HG02885 (cell line): ENCODE results near the gene PTPN6.

Experiments used
- ATAC-seq: cut with Tn5 transposase; IDR thresholded peaks from one replicate; pipeline ENCODE4 v1.9.1; 2021; ENCODE audit warnings: mild to moderate bottlenecking; ENCODE audit not compliant: unreplicated experiment, poor library complexity

The PTPN6 gene

DNA sequence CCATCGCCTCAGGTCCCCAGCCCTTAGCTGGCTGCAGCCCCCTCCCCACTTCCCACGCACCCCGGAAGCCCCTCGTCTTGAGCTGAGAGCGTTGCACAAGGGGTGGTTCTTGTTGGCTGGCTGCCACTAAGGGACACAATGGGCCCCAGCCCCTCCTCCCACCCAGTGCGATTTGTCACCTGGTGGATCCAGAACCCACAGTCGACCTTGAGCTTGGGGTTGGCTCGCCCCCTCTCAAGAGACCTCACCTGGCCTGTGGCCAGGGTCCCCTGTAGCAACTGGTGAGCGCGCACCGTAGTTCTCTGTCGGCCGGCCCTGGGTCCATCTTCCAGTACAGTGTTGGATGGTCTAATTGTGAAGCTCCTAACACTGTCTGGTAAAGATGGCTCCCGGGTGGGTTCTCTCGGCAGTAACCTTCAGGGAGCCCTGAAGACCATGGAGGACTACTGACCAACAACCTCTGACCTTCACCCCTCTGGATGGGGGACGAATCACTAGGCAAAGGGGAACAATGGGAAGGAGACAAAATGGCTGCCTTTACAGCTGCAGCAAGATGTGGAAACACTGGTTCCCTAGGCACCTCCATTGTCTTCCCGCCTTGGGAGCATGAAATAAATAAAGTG is 12.7 kb downstream of the PTPN6 start:
- no peak for ATAC-seq

DNA sequence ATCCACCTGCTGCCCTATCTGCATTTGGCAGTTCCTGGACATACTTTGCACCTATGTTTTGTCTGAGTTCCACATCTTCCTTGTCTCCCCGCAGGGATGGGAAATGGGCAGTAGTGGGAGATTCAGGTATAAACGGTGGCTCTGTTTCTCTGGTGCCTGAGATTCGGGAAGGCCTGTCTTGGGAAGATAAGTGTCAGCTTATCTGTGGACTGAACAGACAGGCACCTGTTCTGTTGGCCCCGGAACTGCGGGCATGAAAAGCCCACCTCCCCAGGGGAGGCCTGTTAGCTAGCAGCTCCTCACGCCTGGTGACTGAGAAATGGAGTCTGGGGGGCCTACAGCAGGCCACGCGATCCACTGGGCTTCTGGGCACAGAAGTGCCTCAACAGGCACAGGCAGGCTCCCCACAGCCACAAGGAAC is 13.5 kb downstream of the PTPN6 start:
- ATAC-seq: no peak

DNA sequence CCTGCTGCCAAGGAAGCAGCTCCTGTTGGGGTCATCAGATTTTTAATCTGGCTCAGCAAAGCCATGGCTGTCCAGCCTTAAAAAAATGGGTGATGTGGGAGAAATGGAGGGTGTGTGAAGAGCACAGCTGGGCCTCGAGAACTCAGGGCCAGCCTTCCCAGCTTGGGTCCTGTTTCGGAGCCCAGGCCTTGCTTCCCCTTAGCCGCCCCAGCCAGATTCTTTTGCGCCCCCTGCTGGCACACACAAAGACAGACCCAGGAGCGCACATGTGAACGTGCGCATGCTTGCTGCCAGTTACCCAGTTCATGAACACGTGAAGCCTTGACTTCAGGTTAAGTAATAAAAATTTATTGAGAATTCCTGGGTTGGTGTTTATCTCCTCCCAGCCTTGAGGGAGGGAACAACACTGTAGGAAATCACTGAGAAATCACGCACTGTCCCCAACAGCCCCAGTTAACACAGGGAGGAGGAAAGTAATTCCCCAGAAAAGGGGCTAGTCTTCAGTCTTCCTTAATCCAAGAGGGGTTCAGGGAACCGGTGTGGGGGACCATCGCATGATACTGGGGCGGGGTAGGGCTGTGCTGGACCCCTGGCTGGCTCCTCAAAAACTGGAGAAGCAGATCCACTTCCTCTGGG is 14.0 kb downstream of the PTPN6 start:
- ATAC-seq: no peak

DNA sequence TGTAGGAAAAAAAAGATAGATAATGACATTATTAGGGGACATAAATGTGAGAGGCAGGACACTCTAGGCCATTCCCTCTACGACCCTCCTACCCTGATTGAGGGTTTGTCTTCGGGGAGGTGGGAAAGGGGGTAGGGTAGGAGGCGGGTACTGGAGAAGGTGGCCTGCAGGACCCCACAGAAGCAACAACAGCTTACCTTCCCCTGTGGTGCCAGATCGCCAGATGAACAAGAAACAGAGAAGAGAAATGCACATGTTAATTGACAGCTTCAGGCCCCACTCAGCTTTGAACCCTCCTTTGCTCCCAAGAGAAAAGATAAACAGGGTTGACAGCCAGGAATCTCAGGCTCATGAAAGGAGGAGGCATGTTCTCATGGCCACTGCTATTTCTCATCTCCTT is 14.6 kb downstream of the PTPN6 start:
- no peak for ATAC-seq

DNA sequence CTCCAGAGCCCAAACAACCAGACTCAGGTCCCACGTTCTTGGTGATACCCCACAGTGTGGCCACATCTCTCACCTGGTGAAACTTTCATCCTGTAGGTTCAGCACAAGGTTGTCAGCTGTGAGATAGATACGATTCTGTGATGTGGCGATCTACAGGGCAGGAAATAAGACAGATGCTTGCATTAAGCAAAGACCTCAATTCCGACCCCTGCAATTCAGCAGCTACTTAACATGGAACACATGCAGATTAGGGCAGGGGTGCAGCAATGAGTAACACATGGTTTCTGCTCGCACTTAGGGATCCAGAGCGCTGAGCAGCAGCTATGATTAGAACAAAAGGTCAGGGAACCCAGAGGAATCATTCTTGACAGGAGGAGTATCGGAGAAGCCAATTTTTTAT is 15.2 kb downstream of the PTPN6 start:
- ATAC-seq: no peak

DNA sequence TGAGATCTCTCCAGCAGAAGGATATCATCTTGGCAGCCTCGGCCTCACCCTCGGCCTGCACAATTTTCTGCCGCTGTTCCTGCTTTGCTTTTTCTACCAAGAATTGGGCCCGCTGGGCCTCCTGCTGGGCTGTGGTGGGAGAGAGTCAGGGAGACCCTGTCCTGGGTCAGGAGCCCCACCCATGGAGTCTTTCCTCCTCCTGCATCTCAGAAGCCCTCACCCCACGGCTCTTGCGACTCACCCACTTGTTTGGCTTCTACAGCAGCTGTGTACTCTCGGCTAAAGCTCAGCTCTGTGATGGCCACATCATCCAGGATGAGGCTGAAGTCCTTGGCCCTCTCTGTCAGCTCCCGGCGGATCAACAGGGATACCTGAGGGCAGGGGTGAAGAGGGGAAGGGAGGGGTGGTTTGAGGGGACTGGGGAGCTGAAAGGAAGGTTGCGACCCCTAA is 16.5 kb downstream of the PTPN6 start:
- ATAC-seq: no peak

DNA sequence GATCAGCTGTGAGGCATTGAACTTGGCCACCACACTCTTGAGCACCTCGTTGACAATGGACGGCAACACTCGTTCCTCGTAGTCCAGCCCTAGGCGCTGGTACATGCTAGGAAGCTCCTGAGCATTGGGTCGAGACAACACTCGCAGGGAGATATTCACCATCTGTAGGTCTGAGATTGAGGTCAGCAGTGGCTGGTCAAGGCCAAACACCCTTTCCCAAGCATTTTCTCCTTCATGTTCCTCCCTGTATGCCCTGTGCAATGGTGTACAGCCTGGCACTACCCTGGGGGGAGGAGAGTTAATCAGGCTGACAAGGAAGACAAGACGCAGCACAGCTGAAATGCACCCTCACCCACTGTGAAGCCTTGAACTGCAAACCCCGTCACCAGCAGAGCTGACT is 17.3 kb downstream of the PTPN6 start:
- ATAC-seq: no peak

DNA sequence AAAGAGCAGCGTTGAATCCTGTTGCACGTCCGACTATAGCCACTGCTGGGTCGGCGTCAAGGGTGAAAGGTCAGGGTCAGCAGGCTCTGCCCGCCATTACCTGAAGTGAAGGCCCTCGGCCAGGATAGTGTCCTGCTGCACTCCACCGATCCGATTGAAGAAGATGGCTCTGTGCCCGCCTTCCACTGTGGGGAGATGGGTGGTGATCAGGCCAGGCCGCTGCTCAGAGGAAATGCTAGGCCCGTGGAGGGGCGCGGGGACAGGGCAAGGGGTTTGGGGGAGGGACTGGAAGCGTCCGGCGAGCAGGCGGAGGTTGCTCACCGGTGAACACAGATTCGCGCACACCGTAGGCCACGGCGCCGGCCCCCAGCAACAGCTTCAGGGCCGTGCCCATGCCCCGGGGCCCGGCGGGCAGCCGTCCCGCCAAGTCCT is 19.0 kb downstream of the PTPN6 start:
- ATAC-seq: no peak

DNA sequence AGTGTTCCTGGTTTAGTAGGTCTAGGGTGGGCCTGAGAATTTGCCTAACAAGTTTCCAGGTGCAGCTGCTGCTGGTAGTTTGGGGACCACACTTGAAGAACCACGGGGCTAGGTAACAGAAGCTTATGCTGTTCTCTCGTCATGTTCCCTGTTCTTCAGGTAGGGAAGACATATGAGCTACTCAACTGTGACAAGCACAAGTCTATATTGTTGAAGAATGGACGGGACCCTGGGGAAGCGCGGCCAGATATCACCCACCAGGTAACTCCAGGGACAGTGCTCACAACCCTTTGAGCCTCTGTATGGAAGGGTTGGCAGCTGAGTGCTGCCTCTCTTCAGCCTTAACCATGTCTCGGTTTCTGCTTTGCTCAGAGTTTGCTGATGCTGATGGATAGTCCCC is 23.0 kb downstream of the PTPN6 start:
- no peak for ATAC-seq

DNA sequence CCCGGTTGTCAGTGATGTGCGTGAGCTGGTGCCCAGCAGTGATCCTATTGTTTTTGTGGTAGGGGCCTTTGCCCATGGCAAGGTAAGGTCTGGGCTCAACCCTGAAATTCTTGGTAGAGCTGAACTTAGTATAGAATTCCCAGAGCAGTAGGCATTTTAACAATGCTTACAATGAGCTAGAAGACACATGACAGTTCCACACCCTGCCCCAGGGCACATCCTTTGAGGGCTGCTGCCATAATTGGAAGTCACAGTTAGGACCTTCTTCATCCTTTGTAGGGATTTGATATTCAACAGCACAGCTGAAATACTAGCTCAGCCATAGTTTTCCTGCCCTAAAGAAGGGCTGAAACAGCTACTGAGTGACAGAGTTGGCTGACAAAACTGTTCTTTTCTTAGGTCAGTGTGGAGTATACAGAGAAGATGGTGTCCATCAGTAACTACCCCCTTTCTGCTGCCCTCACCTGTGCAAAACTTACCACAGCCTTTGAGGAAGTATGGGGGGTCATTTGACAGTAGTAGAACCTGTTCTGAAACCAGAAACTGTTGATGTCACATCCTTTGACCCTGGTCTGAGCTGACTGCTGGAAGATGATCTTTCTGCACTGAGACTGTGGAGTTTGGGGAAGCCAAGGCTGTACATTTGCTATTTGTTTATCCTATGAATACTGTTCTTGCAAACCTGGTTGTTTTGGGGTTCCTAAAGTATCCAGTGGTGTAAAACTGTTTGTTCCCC is 24.3 kb downstream of the PTPN6 start:
- ATAC-seq: no peak

DNA sequence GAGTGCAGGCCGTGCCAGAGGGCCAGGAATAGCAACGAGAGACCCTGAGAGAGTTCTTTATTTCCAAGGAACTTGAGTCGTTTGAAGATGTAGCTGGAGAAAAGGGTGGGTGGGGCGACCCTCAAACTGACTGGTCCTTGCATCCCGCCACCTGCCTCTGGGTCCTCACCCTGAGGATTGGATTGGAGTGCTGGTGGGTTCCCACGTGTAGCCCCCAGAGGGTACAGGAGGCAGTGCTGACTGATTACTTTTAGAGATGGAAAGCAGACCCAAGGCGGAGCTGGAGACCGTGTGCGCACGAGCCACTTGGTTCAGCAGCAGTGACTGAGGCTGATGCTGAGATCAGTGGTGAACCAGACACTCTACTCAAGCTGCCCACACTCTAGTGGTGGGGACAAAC is 26.5 kb downstream of the PTPN6 start:
- no peak for ATAC-seq

DNA sequence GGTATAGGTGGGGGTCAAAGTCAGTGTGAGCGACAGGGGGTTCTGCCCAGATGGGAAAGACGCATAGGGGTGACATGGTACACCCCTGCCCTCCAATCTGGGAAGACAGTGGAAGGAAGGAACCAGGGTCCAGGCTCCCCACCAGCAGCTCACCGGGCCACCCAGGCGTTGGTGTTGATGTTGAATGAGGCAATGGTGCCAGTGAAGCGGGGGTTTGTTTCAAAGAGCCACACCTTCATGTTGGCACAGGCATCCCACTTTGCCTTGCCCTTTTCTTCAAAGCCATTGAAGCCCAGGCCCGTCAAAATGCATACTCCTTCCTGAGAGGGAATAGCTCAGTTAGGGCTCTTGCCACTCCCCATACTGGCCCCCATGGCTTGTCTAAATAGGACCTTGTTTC is 27.0 kb downstream of the PTPN6 start:
- no peak for ATAC-seq

DNA sequence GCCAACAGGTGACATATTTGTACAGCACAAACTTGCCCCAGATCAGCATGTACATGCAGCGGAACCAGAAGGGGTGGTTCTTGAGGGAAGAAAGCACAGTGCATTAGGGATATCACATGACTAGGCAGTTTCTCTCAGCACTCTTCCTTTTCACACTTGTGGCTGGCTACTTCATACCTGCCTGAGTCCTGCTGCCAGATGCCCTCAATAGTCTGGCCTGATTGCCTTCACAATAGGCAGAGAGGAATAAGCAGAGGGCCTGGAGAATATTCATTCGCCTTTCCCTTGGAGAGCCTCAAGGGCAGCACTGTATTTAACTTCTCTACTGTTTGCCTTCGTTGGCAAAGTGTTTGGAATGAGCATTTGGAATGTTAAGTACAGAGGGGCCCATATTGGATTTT is 27.5 kb downstream of the PTPN6 start:
- ATAC-seq: no peak

DNA sequence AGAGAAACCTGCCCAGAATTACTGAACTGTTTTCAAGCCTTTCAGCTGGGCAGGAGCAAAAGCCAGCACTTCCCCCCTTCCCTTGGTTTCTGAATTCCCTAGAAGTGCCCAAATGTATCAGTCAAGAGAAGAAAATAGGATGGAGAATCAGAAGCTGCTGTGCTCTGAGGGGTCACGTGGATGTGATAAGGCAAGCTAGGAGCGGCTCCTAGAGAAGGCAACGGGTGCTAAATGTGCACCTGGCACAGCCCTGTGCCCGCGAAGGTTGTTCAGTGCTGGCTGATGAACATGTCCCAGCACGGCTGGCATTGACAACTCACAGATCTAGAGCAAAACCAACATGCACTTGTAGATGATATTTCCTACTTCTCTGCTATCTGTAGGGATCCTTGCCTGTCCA is 27.9 kb downstream of the PTPN6 start:
- no peak for ATAC-seq

DNA sequence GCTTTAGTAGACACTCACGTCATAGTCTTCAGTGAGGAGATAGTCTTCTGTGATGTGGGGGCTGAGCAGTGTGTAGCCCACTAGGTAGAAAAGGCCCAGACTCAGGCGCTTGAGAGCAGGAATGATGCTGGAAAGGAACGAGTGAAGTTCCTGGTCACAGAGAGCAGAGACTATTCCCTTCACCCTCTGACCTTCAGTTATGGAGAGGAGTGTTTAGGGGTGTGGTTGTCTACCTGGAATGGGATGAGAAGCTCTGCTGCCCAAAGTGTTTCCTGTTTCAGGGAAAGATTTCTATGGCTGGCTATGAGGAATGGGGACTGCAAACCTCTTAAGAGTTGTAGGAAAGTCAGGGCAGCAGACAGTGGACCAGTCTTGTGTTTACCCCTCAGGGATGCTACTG is 28.3 kb downstream of the PTPN6 start:
- ATAC-seq: no peak

DNA sequence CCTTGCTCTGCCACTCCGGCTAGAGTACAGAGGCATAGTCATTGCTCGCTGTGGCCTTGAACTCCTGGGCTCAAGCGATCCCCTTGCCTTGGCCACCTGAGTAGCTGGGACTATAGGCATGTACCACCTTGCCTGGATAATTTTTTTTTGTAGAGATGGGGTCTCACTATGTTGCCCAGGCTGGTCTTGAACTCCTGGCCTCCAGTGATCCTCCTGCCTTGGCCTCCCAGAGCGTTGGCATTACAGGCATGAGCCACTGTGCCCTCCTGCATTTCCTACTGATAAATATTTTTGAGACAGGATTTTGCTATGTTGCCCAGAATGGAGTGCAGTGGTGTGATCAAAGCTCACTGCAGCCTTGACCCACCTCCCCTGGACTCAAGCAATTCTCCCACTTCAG is 28.9 kb downstream of the PTPN6 start:
- ATAC-seq: no peak

DNA sequence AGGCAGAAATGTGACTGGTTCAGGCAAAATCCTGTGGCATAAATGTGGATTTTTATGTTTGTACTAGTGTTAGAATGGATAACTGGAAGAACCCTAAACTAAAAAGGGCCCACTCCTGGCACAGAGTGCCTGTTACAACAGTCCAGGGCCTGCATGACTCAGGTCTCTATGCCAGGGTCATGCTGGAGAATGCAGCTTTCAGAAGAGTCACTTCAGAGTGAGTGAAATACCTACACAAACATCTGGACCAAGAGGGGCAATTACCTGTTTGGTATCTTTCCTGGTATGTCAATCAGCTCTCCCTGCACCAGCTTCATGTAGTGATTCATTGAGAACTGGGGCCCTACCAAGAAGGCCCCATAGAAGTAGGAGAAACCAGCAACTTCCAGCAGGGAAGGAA is 29.6 kb downstream of the PTPN6 start:
- no peak for ATAC-seq

DNA sequence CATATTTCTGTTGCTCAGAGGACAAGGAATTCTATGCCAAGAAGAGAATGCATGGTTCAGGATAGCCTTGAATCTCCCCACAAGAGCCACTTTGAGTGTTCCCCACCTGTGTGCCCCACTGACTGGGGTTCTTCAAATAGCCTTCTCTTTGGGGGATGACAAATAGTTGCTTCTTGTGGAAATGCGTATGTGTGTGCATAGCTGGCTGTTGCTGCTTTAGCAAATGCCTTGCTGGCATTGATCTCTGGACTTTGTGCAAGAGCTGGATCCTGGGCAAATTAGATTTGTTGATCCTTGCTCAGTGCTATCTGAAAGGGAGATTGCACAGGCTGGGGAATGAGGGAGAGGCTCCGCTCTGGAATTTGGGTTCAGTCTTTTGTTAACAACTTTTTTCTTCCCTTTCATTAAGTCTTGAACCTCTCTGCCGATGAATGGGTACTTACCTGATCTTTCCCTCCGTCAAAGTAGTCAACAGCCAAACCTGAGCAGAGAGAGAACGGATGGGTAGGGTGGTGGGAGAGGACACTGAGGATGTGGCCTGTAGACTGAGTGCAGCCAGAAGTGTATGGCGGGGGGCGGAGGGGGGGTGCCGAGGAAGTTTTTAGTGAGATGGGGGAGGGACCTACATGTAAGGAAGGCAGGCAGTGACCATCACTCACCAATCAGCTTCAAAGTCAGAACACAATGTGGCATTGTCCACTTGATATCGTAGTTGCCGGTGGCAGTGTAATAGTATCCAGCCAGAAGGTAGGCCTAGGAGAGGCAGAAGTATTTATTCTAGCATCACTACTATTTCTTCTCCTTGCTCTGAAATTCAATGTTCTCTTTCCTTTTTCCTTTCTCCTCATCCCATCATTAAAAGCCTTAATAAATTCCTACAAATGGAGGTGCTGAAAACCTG is 30.2 kb downstream of the PTPN6 start:
- no peak for ATAC-seq

DNA sequence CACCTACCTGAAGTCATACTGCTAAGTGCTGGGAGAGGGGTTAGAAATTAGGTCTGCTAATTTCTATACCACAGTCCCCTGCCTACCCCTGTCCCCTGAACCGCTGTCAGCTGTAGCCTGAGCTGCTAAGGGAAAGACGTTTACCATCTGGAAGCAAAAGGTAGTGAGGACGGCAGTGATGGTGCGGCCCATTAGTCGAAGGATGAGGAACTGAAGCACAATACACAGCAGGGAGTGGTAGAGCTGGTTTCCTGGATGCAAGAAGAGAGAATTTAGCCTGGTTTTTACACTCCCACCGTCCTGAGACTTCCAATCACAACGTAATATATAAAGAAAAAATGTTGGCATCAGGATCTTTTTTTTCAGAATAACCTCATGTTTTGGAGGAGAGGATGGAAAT is 31.4 kb downstream of the PTPN6 start:
- no peak for ATAC-seq

DNA sequence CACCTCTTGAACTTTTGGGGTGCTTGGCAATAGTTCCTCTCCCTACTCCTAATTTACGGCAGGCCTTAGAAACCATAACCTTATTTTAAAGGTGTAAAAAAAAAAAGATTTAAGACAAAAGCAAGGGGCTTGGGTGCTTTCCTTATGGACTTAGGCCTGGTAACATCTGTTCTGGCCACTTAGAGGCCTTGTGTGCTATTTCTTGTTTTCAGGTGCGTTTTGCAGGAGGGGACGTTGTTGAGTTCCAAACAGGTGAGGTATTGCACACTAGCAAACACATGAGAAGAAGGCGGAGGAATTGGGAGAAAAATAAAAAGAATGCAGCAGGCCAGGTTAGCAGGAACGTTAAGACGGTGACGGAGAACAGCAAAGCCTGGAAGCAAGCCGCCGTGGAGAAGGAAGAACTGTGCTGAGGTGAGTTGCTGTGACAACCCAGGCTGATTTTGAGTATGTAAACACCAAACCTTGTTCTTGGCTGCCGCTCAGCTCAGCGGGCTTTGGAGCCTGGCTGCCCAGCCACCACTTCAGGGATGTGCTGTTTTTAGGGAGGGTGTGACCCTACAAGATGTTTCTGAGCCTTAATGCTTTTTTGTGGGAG is 36.9 kb downstream of the PTPN6 start:
- ATAC-seq: no peak
